OCI-LY1 (cell line): ENCODE results near the gene SLIT3.

Experiments
- H2AFZ ChIP-seq: fragments of 200-600 bp; sonication (generic), shearing (Covaris generic); 2 replicates; pipeline ENCODE4 v1.6.0; 2014; ENCODE audit warnings: antibody characterized with exemption, mild to moderate bottlenecking, low read length
- H3F3A ChIP-seq: fragments of 200-600 bp; sonication (generic), shearing (Covaris generic); 2 replicates; pipeline ENCODE4 v1.6.0; 2014; ENCODE audit warnings: mild to moderate bottlenecking, antibody characterized with exemption, low read length, moderate library complexity; ENCODE audit not compliant: insufficient read depth
- H3K27ac ChIP-seq: fragments of 200-600 bp; sonication (generic); 2 replicates; pipeline ENCODE4 v1.5.1; 2014; ENCODE audit warnings: low read length, mixed run types, mild to moderate bottlenecking, low read depth; ENCODE audit not compliant: poor library complexity, severe bottlenecking
- H3K27me3 ChIP-seq: fragments of 200-600 bp; sonication (generic); 2 replicates; pipeline ENCODE4 v1.6.0; 2014; ENCODE audit warnings: antibody characterized with exemption, mild to moderate bottlenecking, low read length, moderate library complexity; ENCODE audit not compliant: insufficient read depth
- H3K36me3 ChIP-seq: fragments of 200-600 bp; sonication (generic); 2 replicates; pipeline ENCODE4 v1.6.1; 2014; ENCODE audit warnings: mild to moderate bottlenecking, antibody characterized with exemption, low read length, moderate library complexity, mixed read lengths; ENCODE audit not compliant: insufficient read depth
- H3K4me1 ChIP-seq: fragments of 200-600 bp; sonication (generic); 2 replicates; pipeline ENCODE4 v1.5.1; 2014; ENCODE audit warnings: mild to moderate bottlenecking, low read length, moderate library complexity; ENCODE audit not compliant: insufficient read depth, severe bottlenecking
- H3K4me2 ChIP-seq: fragments of 200-600 bp; sonication (generic), shearing (Covaris generic); 2 replicates; pipeline ENCODE4 v1.6.1; 2014; ENCODE audit warnings: low read length
- H3K4me3 ChIP-seq: fragments of 200-600 bp; sonication (generic); 2 replicates; pipeline ENCODE4 v1.5.1; 2014; ENCODE audit warnings: low read length, low read depth, mild to moderate bottlenecking, mixed read lengths; ENCODE audit not compliant: poor library complexity, severe bottlenecking
- H3K79me2 ChIP-seq: fragments of 200-600 bp; shearing (Covaris generic); 2 replicates; pipeline ENCODE4 v1.6.1; 2016; ENCODE audit warnings: mixed run types, low read length, mixed read lengths; ENCODE audit not compliant: insufficient read depth
- H3K9ac ChIP-seq: fragments of 200-600 bp; sonication (generic), shearing (Covaris generic); 2 replicates; pipeline ENCODE4 v1.6.1; 2014; ENCODE audit warnings: mild to moderate bottlenecking, low read length, mixed read lengths
- H3K9me2 ChIP-seq: fragments of 200-600 bp; sonication (generic), shearing (Covaris generic); 2 replicates; pipeline ENCODE4 v1.6.1; 2014; ENCODE audit warnings: low read depth, mild to moderate bottlenecking, low read length, mixed read lengths
- H3K9me3 ChIP-seq: fragments of 200-600 bp; shearing (Covaris generic); 2 replicates; pipeline ENCODE4 v1.6.1; 2014; ENCODE audit warnings: low read length, mixed read lengths
- H4K20me1 ChIP-seq: fragments of 200-600 bp; sonication (generic), shearing (Covaris generic); 2 replicates; pipeline ENCODE4 v1.6.0; 2016; ENCODE audit warnings: mild to moderate bottlenecking, low read length; ENCODE audit not compliant: insufficient read depth
- EZH2 ChIP-seq: fragments of 200-600 bp; sonication (generic), shearing (Covaris generic); IDR thresholded peaks from 2 replicates; pipeline ENCODE4 v1.8.0; 2017; ENCODE audit warnings: borderline replicate concordance, mixed run types, mild to moderate bottlenecking, antibody characterized with exemption, low read length, moderate library complexity, mixed read lengths
- TF ChIP-seq, protein P1 (sequence below): fragments of 200-600 bp; sonication (generic), shearing (Covaris generic); IDR thresholded peaks from 2 replicates; pipeline ENCODE4 v1.5.1; 2017; ENCODE audit warnings: mild to moderate bottlenecking, antibody characterized with exemption, low read length, moderate library complexity, mixed read lengths

Gene SLIT3

DNA sequence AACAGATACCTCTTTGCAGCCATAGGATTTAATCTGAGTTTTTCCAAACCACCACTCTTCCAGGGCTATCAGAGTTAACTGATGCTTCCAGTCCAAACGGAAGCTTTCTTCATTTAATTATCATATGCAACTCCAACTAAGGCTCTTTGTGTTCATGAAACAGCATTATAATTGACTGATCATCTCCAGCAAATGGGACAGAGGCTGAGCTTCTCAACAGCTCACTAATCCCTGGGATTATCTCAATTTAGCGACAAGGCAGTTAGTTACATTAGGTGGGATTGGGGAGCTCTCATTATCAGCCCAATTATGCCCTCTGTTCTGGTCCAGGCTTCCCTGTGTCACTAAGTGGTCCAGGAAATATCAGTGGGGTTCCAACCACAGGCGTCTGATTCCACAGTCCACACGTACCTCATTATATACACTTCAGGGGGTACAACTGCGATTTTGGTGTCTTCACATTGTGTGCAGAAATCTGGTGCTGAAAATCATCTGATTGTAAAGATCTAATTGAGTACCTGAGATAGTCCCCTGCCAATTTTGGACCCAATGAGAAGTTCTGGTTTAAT lies 408.2 kb downstream of the SLIT3 start:
- no peak overlapping the region for H3K9ac ChIP-seq
- no peaks in the 10 kb centered on the region for H3K27me3 ChIP-seq
- H2AFZ ChIP-seq, result no peak overlapping the region
- H3K4me3 ChIP-seq, result no peak overlapping the region
- no peaks in the 10 kb centered on the region for H3K9me2 ChIP-seq
- H3F3A ChIP-seq, result no peaks in the 10 kb centered on the region
- no peaks in the 10 kb centered on the region for H3K36me3 ChIP-seq
- H3K4me2 ChIP-seq, result no peak overlapping the region
- no peak for TF ChIP-seq EZH2
- TF ChIP-seq, protein P1, sequence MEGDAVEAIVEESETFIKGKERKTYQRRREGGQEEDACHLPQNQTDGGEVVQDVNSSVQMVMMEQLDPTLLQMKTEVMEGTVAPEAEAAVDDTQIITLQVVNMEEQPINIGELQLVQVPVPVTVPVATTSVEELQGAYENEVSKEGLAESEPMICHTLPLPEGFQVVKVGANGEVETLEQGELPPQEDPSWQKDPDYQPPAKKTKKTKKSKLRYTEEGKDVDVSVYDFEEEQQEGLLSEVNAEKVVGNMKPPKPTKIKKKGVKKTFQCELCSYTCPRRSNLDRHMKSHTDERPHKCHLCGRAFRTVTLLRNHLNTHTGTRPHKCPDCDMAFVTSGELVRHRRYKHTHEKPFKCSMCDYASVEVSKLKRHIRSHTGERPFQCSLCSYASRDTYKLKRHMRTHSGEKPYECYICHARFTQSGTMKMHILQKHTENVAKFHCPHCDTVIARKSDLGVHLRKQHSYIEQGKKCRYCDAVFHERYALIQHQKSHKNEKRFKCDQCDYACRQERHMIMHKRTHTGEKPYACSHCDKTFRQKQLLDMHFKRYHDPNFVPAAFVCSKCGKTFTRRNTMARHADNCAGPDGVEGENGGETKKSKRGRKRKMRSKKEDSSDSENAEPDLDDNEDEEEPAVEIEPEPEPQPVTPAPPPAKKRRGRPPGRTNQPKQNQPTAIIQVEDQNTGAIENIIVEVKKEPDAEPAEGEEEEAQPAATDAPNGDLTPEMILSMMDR, result no peak
- H4K20me1 ChIP-seq, result no peaks in the 10 kb centered on the region
- H3K4me1 ChIP-seq, result no peaks in the 10 kb centered on the region
- no peak overlapping the region for H3K27ac ChIP-seq
- no peaks in the 10 kb centered on the region for H3K9me3 ChIP-seq
- no peaks in the 10 kb centered on the region for H3K79me2 ChIP-seq

DNA sequence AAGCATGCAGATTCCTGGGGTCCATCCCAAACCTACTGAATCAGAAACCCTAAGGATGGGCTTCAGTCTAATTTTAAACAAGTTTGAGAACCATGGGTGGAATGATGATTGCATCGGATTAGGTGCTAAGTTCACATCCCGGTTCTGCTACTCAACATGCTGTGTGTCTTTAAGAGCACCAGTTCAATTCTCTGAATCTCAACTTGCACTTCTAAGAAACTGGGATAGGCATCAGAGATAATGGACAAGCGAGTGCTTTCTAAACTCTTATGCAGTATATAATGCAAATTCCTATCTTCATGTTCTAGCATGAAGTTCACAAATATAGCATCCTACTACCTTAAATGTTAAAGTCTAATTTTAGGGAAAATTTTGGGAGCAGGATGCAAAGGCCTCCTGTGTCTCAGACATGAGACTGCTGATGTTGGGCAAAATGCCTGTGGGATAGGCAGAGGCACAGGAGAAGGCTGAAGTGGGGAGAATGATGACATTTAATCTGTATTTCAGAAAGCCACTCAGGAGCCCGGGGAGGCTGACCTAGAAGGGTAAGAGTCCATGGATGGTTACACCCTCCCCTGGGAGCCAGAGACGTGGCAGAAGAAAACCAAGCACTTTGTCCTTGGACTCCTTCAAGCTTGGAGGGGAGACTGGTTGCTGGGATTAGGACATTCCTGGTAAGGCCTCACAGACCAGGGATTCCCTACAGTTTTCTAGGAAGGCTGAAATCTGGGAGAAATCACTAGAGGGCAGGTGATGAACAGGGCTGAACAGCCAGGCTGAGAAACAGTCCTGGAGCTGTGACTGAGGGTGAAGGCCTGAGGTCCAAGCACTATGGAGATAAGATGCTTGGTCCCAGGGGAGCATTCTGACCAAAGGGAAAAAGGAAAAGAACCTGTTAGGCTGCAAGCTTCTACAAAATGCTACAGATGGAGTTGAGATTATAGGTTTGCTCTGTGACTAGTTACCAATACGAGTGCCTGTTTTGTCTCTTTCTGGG lies 409.8 kb downstream of the SLIT3 start:
- Histone ChIP-seq H3K4me2 (no peak overlapping the region), H3K9ac (no peak overlapping the region), H3K4me3 (no peak overlapping the region), H3K9me2 (no peaks in the 10 kb centered on the region), H3K27me3 (no peaks in the 10 kb centered on the region), H3K36me3 (no peaks in the 10 kb centered on the region), H3K9me3 (no peaks in the 10 kb centered on the region), H4K20me1 (no peaks in the 10 kb centered on the region), H2AFZ (no peak overlapping the region), H3K27ac (no peak overlapping the region), H3K4me1 (no peaks in the 10 kb centered on the region), H3F3A (no peaks in the 10 kb centered on the region), H3K79me2 (no peaks in the 10 kb centered on the region)
- TF ChIP-seq, protein P1, result no peak
- no peak for TF ChIP-seq EZH2

DNA sequence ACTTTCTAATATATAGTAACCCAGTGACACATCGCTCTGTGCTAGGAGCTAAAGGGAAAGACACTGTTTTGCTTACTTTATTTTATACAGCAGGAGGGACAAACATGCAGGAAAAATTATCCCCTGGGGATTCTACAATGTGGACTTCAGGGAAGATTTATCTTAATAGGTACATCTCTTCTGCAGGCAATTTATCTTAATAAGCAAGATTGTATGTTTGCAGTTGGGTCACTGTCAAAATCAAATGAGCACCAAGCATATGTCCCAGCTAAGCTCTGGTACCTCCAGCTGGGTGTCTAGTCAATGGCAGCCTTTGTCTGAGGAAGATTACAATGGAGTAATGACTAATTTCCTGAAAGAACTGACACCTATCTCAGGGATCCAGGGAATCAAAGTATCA lies 411.9 kb downstream of the SLIT3 start:
- no peak overlapping the region for H3K4me2 ChIP-seq
- H3K36me3 ChIP-seq, result no peaks in the 10 kb centered on the region
- no peak overlapping the region for H3K4me3 ChIP-seq
- no peaks in the 10 kb centered on the region for H3K4me1 ChIP-seq
- no peak overlapping the region for H3K9ac ChIP-seq
- H3K9me3 ChIP-seq, result no peaks in the 10 kb centered on the region
- no peaks in the 10 kb centered on the region for H4K20me1 ChIP-seq
- no peaks in the 10 kb centered on the region; the same call in 1 of the 2 replicates for H3K27me3 ChIP-seq
- H3K9me2 ChIP-seq, result no peaks in the 10 kb centered on the region
- no peak overlapping the region for H3K27ac ChIP-seq
- H3K79me2 ChIP-seq, result no peaks in the 10 kb centered on the region
- H3F3A ChIP-seq, result no peaks in the 10 kb centered on the region
- TF ChIP-seq, protein P1, result no peak
- TF ChIP-seq EZH2, result no peak
- no peak overlapping the region for H2AFZ ChIP-seq
